ENCODE data around the gene ATG9B.
"Not testable (repeated sequence)": the region's sequence is repeated elsewhere in the genome, so short reads cannot be mapped to it uniquely, and the experiment has no call there.

ATG9B gene

GRCh38 chr7:151025924-151026671 lies 1.8 kb upstream of the ATG9B start:
- DNase-seq = no peak
- intact Hi-C loops (cut with DNase I) = loop anchor here (5.0 kb wide), 1 partner anchor 86 kb away; no protein-coding TSS in a partner anchor

DNA sequence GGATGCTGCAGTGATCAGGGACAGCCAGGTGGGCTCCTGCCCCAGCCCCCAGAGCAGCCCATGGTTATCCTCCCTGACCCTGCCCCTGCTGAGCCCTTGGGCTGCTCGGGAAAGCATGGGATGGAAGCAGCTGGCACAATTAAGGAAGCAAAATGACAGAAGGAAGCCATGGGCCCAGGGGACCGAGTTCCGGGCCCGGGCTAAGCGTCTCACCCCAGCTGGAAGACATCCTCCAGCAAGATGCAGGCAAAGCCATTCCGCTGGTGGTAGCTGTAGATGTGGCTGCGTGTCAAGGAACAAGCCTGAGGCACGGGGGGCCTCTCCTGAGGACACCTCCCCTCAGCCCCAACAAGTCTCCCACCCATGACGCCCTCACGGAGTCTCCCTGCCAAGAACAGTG lies 1.1 kb downstream of the ATG9B start:
- intact Hi-C loops (cut with DNase I) = no loop called here
- no peak for DNase-seq

DNA sequence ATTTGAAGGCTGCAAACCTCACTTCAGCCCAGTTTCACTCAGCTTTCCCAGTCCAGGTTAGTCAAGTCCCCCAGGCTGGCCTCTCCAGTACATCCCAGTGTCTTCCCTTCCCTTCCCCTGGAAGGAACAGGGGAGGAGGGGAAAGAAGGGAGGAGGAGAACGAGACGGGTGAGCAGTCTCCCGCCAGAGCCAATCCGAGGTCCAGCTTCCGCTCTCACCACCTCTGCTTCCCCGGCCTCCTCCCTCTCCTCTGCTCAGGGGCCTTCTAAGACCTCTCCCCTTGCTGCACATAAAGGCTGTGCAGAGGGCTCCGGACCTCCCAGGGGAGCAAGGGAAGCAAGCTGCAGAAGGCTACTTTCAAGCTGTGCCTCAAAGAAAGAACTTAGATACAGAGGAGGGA lies 4.1 kb downstream of the ATG9B start:
- no peak for DNase-seq
- intact Hi-C loops (cut with DNase I) = no loop called here

DNA sequence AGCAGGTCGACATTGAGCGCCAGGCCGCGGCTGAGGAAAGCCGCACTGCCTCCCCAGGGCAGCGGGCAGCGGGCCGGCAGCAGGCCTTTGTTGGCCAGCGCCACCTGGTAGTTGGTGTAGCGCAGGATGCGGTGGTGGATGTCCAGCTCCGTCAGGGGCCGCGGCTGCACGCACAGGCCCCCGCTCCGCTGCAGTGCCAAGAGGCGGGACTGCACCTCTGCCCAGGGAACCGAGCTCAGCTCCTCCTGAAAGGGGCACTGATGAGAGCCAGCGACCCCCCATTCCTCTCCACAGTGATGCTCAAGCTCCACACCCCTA lies 5.2 kb downstream of the ATG9B start:
- intact Hi-C loops (cut with DNase I) = no loop called here
- DNase-seq = no peak

DNA sequence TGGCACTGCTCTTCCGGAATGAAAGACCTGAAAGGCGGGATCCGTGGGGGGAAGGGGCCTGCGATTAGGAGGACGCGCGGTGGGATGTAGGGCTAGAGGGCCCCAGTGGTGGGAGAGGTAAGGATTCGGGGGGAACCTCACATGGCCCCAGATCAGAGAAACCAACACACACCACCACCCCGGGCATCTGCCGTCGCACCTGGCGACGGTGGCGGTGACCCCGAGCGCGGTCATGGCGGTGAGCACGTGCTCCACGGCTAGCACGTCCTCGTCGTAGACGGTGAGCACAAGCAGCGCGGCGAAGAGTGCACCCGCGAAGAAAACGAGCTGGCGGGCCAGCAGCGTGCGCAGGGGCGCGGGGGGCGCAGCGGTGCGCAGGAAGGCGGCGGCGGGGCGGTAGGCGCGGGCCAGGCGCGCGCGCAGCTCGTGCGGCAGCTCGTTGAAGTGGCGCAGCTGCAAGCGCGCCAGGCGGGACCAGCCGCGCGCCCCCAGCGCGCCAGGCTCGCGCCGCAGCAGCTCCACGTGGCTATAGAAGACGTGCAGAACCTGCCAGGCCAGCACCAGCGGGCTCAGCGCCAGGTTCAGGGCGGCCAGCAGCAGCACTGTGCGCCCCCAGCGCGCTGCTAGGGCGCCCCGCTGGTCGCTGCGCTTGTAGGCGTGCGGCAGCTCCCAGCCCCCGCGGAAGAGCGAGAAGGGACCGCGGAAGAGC lies 5.7 kb downstream of the ATG9B start:
- intact Hi-C loops (cut with DNase I) = no loop called here
- DNase-seq = peak in 25 of 42 donors; percentile 20 to 62 (median 40)

DNA sequence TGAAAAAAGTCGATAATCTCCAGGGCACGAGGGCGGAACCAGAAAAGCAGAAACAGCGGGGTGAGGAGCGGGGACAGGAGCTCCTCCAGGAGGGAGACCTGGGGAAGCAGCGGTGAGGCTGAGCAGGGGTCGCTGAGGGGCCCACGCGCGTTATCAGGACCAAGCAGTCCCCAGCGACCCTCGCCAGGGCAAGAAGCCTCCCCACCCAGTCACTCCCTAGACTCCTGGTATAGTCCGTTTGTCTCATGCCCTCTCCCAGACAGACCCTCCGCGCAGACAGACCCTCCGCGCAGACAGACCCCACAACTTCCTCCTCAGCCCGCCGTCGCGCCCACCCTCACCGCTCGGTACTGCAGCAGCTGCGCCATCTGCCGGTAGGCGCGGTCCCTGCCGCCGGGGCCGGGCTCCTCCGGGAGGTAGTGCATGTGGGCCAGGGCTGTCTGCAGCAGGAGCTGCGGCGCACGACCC lies 6.3 kb downstream of the ATG9B start:
- DNase-seq = peak; percentile 36 to 88 (median 76)
- intact Hi-C loops (cut with DNase I) = no loop called here

GRCh38 chr7:151017370-151017952 lies 6.8 kb downstream of the ATG9B start:
- intact Hi-C loops (cut with DNase I) = no loop called here
- no peak for DNase-seq

GRCh38 chr7:151016942-151017341 lies 7.4 kb downstream of the ATG9B start:
- no peak for DNase-seq
- intact Hi-C loops (cut with DNase I) = no loop called here

- DNase-seq = no peak
- intact Hi-C loops (cut with DNase I) = no loop called here
These were observed 7.8 kb downstream of the ATG9B start for GRCh38 chr7:151016505-151016904.

GRCh38 chr7:151015967-151016366 lies 8.3 kb downstream of the ATG9B start:
- intact Hi-C loops (cut with DNase I) = no loop called here

DNA sequence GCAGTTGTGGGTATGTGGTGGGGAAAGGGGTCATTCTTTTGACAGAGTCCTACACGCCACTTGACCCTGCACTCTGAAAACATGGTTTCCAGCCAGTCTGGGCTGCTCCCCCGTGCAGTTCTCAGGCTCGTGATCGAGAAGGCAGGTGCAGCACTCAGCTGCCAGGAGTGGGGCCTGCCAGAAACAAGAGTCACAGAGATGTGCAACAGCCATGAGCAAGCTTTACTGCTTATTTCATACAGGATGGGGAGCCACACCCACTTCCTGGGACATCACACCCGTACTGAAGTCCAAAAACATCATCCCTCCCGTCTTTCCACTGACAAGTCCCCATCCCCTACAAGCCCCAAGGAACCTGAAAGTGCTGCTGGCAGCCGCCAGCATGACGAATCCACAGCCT lies 9.3 kb downstream of the ATG9B start:
- intact Hi-C loops (cut with DNase I) = no loop called here
- no peak for DNase-seq

More at GRCh38 chr7:151015967-151016366, 8.3 kb downstream of the ATG9B start:
- no peak for DNase-seq

GRCh38 chr7:151013733-151014497 lies 10.4 kb downstream of the ATG9B start:
- intact Hi-C loops (cut with DNase I) = no loop called here
- DNase-seq = peak; percentile 63 to 93 (median 81)

GRCh38 chr7:151013356-151013732 lies 10.9 kb downstream of the ATG9B start:
- intact Hi-C loops (cut with DNase I) = no loop called here
- no peak for DNase-seq

DNA sequence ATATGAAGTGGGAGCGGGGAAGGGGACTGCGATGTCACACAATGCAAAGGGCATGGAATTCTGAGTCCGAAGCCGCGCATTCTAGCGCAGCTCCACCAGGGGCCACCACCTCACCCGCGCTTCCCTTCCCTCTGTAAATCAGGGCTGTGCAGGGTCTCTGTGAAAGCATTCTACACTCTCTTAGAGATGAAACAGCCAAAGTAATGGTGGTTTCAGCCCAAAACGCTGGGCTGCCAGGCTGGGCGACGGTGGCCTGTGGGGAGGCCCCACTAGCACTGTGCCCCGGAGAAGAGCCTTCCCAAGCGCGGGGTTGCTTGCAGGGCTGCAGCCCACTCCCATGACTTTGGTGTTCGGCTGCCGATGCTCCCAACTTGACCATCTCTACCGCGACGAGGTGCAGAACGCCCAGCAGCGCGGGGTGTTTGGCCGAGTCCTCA lies 11.4 kb downstream of the ATG9B start:
- DNase-seq = peak in 8 of 42 donors; percentile 26 to 63 (median 40)
- intact Hi-C loops (cut with DNase I) = no loop called here

DNA sequence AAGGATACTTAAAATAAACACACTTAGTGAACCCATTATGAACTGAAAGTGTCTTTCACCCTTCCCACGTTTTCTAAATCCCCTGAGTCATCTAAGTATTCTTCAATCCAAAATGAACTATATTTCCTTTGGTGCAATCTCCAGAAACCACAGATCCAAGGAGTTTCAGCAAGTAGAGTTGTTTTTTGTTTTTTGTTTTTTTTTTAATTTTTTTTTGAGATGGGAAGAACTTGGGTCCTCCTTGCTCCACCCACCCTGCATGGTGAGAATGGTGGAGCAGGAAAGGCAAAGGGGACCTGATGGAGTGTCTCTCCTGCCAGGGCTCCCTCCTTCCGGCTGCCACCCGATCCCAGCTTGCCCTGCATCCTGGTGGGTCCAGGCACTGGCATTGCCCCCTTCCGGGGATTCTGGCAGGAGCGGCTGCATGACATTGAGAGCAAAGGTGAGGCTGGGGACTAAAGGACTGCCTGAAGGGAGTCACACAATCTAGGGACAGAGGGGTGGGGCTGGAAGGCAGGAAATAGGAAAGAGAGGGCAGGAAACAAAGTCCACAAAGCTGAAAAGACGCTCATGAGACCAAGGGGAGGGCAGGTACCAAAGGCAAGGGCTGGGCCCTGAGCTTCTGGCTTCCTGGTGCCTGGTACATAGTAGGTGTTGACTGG lies 12.1 kb downstream of the ATG9B start:
- intact Hi-C loops (cut with DNase I) = no loop called here
- DNase-seq = no peak

DNA sequence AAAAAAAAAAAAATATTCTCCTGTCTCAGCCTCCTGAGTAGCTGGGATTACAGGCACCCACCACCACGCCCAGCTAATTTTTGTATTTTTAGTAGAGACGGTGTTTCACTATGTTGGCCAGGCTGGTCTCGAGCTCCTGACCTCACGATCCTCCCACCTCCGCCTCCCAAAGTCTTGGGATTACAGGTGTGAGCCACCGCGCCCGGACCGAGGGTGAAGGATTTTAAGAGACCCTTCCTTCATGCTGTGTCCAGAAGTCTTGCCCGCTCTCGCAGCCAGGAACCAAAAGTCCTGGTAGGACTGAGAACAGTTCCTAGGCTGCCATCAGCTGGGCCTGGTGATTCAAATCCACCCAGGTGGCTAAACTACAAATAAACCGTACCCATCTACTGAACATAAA lies 12.7 kb downstream of the ATG9B start:
- DNase-seq; intact Hi-C loops (cut with DNase I): not testable (repeated sequence)

DNA sequence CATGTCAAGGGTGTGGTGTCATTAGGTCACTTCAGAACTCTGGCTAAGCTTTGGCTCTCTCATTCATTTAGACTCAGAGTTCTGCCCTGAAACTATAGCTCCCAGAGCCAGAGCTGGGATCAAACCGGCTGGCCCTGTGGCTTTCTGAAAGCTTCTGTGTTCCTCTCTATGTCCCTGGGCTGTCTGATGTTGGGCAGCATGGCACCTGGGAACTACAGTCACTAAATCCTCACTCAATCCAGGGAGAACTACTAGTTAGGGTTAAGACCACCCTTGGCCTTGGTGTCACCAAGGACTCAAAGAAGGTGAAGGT lies 13.2 kb downstream of the ATG9B start:
- intact Hi-C loops (cut with DNase I) = no loop called here
- no peak for DNase-seq

DNA sequence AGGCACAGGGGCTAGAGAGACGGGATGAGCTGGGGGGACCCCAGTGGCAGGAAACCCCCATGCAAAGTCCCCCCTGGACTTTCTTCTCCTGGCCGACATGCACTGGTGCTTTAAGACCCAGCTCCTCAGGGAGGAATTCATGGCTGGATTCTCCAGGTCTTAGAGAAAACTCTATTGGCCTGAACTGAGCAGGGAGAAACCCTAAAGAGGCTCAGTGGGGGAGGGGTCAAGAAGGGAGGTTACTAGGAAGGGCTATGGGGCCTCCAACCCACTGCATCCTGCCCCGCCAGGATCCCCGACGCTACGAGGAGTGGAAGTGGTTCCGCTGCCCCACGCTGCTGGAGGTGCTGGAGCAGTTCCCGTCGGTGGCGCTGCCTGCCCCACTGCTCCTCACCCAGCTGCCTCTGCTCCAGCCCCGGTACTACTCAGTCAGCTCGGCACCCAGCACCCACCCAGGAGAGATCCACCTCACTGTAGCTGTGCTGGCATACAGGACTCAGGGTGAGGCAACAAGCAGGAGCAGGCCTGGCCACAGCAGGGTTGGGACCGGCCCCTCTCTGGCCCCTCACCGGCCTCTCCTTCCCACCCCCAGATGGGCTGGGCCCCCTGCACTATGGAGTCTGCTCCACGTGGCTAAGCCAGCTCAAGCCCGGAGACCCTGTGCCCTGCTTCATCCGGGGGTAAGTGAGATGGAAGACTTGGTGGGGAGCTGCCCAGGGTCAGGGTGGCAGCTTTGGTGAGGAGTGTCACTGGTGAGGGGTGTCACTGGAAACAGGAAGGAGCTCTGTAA lies 13.8 kb downstream of the ATG9B start:
- intact Hi-C loops (cut with DNase I) = no loop called here
- peak in 1 of 42 donors; percentile 41 for DNase-seq

DNA sequence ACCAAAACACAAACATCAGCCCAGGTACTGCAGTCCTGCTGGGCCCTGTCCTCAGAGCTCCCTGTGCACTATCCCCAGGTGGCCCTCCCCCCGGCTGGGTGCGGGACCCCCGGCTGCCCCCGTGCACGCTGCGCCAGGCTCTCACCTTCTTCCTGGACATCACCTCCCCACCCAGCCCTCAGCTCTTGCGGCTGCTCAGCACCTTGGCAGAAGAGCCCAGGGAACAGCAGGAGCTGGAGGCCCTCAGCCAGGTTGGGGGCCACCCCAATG lies 14.3 kb downstream of the ATG9B start:
- intact Hi-C loops (cut with DNase I) = no loop called here
- DNase-seq = no peak

Data from head of caudate nucleus (tissue), 42 donors.